GM21723 (cell line): Measurements from ENCODE around the gene SRPK2.
"Not testable (repeated sequence)": the region's sequence is repeated elsewhere in the genome, so short reads cannot be mapped to it uniquely, and the experiment has no call there.

Experiments used
- ATAC-seq: cut with Tn5 transposase; IDR thresholded peaks from one replicate; pipeline ENCODE4 v1.9.1; 2021; ENCODE audit warnings: mild to moderate bottlenecking, moderate library complexity; ENCODE audit not compliant: unreplicated experiment

SRPK2 gene

GRCh38 chr7:105198223-105198622 lies 190.5 kb downstream of the SRPK2 start:
- ATAC-seq, result no peak

GRCh38 chr7:105196473-105196872 lies 192.2 kb downstream of the SRPK2 start:
- ATAC-seq, result no peak

GRCh38 chr7:105195891-105196290 lies 192.8 kb downstream of the SRPK2 start:
- ATAC-seq, result no peak

- ATAC-seq, result not testable (repeated sequence)
These were observed 193.8 kb downstream of the SRPK2 start for GRCh38 chr7:105194959-105195358.

- no peak for ATAC-seq
These were observed 197.4 kb downstream of the SRPK2 start for GRCh38 chr7:105191331-105191730.

GRCh38 chr7:105189859-105190492 lies 198.7 kb downstream of the SRPK2 start:
- ATAC-seq, result no peak

- no peak for ATAC-seq
These were observed 200.5 kb downstream of the SRPK2 start for GRCh38 chr7:105188201-105188600.

GRCh38 chr7:105187302-105188169 lies 201.2 kb downstream of the SRPK2 start:
- ATAC-seq, result peak; percentile 64

- ATAC-seq, result no peak
These were observed 203.3 kb downstream of the SRPK2 start for GRCh38 chr7:105185290-105186010.

GRCh38 chr7:105180002-105180401 lies 208.7 kb downstream of the SRPK2 start:
- no peak for ATAC-seq

- no peak for ATAC-seq
These were observed 209.7 kb downstream of the SRPK2 start for GRCh38 chr7:105178928-105179541.

GRCh38 chr7:105178177-105178576 lies 210.5 kb downstream of the SRPK2 start:
- no peak for ATAC-seq

GRCh38 chr7:105177026-105177425 lies 211.7 kb downstream of the SRPK2 start:
- ATAC-seq, result no peak

GRCh38 chr7:105173586-105173985 lies 215.1 kb downstream of the SRPK2 start:
- ATAC-seq, result no peak

GRCh38 chr7:105164751-105165150 lies 224.0 kb downstream of the SRPK2 start:
- ATAC-seq, result no peak

- ATAC-seq, result no peak
These were observed 225.0 kb downstream of the SRPK2 start for GRCh38 chr7:105163718-105164117.

GRCh38 chr7:105161366-105161765 lies 227.4 kb downstream of the SRPK2 start:
- no peak for ATAC-seq

GRCh38 chr7:105157278-105157677 lies 231.4 kb downstream of the SRPK2 start:
- no peak for ATAC-seq

GRCh38 chr7:105156731-105157130 lies 232.0 kb downstream of the SRPK2 start:
- ATAC-seq, result no peak

GRCh38 chr7:105154084-105154483 lies 234.6 kb downstream of the SRPK2 start:
- ATAC-seq, result no peak

- ATAC-seq, result no peak
These were observed 235.2 kb downstream of the SRPK2 start for GRCh38 chr7:105153531-105153930.
